ENCODE measurements around the gene NGRN.
"Not testable (repeated sequence)": the region's sequence is repeated elsewhere in the genome, so short reads cannot be mapped to it uniquely, and the experiment has no call there.

Gene NGRN

DNA sequence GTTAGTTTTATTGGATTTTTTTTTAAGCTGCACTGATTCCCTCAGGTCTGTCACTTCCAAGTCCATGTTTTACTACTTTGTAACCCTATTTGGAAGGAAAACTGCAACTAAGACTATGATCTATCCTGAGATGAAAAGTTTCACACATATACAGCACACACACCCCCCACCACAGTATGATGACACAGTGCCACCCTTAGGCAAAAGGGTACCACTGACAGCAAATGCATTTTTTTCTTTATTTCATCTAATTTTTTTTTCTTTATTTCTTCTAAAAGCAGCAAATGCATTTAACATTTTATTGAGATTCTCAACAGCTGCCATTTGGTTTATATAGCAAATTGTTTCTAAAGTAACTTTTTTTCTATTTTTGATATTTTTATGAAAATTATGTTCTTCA is 21.2 kb downstream of the NGRN start:
- DNase-seq: peak; percentile 43 to 61 (median 48)

GRCh38 chr15:90287101-90287500 is 21.6 kb downstream of the NGRN start:
- no peak for DNase-seq

GRCh38 chr15:90287946-90288345 is 22.5 kb downstream of the NGRN start:
- no peak for DNase-seq

DNA sequence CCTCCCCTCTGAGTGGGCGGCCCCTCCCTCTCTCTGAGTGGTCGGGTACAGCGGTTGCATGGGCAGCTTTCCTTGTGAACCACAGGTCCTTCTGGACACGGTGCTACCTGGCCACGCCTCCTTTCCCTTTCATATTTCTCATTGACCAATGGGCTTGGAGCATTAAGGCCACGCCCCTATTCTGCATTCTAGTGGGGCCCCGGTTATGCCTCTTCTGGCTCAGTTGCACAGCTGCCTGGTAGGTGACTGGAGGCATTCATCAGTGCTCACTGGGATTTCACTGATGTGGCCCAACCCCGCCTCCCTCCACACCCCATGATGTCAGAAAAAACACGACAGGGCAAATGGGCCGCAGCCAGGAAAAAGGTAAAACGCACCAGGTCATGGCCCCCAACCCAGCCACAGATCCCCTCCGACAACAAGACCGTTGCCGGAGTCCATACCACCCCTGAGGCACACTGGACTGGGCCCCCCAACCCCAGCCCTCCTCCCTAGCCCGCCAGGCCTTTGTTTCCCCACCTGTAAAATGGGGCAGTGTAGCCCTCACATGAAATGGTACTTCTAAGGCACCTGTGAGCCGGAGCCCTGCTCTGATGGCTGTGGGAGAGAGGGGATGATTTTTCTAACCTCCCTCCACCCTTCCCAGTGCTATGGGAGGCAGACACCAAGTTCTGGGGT is 26.3 kb downstream of the NGRN start:
- peak; percentile 13 to 18 (median 16) for DNase-seq

DNA sequence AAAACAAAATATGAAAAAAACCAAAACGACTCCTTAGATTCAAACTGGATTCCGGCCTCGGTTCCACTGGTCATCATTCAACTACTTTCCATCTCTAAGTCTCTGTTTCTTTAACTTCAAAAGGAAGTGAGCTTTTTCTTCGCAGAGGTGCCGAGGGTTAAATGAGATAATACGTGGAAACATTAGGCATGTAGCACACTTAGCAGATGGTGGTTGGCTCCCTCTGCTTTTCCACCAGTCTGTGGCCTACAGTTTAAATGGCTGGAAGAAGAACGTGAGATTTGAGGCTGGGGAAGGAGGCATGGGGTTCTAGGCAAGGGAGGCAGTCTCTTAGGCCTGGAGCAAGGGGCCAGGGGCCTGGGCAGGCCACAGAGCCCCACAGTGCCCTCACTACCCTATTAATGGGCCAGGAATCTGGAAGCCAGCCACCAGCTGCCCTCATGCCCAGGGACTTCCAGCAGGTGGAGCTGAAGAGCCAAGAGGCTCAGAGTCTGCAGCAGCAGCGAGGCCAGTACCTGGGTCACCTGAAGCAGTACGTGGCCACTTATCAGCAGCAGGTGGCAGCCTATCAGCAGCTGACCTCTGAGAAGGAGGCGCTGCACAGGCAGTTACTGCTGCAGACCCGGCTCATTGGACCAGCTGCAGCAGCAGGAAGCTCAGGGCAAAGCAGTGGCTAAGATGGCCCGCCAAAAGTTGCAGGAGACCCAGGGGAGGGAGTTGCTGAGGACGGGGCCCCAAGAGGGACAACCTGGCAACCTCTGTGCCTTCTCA is 27.8 kb downstream of the NGRN start:
- DNase-seq: peak; percentile 66 to 80 (median 73)

- DNase-seq: no peak
These were observed 28.7 kb downstream of the NGRN start for GRCh38 chr15:90294159-90294558.

DNA sequence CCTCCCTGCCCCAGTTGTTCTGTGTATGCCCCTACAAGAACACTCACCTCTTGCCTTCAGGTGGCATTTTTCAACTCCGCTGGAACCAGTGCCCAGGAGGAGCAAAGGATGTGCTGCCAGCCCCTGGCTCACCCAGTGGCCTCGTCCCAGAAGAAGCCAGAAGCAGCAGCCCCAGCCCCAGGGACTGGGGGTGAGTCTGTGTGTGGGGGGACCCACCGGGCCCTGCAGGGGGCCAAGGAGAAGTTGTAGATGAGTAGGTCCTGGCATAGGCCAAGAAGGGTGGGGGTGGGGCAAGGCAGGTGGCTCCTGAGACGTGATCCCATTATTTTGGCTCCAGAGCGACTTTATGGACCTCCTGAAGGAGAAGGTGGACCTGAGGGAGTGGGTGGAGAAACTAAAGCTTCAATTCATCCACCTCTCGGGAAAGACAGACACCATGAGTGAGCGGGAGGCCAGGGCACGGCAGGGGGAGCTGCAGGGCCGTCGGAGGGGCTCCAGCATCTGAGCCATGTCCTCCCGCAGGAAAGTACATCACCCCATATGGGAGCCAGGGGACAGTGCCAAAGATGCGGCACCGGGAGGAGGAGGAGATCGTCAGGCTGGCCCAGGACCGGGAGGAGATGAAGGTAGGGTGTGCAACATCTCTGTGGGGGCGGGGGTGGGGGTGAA is 29.3 kb downstream of the NGRN start:
- no peak for DNase-seq

GRCh38 chr15:90295270-90295648 is 29.8 kb downstream of the NGRN start:
- no peak for DNase-seq

DNA sequence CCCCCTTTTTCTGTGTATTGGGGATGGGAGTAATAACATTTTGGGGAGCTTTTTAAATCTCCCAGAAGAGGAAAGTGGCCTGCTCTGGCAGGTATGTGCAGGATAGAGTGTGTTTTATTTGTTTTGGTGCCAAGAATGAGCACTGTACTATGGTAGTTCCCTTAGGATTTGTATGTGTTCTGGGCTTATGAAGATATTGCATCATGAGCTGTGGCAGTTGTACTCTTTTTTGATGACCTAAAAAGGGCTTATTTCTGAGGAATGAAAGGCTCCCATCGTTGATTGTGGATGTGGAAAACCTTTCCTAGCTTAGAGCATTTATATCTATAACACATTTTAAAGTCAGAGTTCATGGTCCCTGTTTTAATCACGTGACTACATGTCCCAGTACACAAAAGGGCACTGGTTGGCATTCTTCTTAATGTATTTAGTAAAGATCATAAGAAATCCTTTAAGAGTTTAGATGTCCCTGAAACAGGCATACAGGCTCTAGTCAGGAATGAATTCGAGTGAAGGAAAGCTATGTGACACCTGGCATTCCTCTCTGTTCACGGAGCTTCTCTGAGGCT is 30.9 kb downstream of the NGRN start:
- not testable (repeated sequence) for DNase-seq

DNA sequence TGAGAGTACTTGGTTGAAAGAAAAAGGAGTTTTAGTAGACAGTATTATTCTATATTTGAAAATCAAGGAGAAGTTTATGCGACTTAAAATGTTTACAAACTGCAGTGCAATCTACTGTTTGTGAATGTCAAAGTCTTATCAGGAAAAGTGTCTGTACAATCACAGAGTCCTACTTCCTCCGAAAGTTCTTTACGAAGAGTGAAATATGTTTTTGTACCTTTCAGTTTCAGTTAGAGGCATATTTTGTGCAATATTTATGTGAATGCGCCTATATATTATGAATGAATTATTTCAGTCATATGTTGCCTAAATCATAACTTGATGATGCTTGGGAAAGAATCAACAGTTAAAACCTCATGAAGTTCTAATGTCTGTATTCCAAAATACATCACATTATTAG is 31.5 kb downstream of the NGRN start:
- DNase-seq: peak in 2 of 3 donors; percentile 10 to 13

GRCh38 chr15:90300541-90300940 is 35.1 kb downstream of the NGRN start:
- DNase-seq: no peak

- peak; percentile 65 to 82 (median 75) for DNase-seq
These were observed 35.7 kb downstream of the NGRN start for GRCh38 chr15:90300988-90301706.

DNA sequence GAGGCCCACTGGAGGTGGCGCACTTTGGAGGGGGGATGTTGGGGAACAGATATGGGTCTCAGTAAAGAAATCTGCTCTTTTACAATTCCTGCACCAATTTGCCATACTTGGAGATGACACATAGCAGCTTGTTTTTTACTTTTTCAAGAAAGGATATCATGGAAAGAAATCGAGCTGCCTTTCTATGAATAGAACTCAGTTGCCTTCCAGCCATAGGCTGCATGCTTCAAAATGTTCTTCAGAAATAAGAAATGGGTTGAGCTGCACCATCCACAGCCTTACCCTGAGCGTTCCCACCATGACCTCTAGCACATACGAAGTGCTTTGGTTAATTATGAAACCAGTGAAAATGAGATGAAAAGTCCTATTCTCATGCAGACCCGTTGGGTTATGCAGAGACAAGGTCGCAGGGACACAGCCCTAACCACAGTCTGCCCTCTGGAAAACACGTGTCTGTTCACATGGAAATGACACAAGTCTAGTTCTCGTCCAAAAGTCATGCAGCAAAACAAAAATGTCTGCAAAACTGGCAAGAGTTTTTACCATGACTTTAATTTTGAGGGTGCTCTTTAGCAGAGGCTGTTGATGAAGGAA is 36.3 kb downstream of the NGRN start:
- DNase-seq: no peak

GRCh38 chr15:90305355-90305754 is 39.9 kb downstream of the NGRN start:
- DNase-seq: not testable (repeated sequence)

DNA sequence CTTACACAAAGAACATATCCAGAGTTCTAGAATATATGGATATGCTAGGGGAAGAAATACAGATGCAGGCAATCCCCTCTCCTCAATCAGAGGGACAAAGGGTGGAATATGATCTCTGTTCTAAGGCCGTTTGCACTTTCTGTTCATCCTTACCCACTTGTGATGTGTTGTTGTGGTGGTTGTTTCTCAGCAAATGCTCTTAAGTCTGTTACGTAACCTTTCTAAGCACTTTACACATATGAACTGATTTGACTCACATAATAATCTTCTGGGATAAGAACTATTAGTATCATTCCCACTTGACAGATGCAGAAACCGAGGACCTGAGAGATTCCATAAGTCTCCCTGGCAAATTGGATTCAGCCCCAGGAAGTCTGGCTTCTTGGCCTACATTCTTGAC is 40.5 kb downstream of the NGRN start:
- peak in 1 of 3 donors; percentile 22 for DNase-seq

GRCh38 chr15:90306560-90306959 is 41.1 kb downstream of the NGRN start:
- DNase-seq: peak; percentile 63 to 68 (median 64)

- DNase-seq: no peak
These were observed 42.2 kb downstream of the NGRN start for GRCh38 chr15:90307661-90308060.

DNA sequence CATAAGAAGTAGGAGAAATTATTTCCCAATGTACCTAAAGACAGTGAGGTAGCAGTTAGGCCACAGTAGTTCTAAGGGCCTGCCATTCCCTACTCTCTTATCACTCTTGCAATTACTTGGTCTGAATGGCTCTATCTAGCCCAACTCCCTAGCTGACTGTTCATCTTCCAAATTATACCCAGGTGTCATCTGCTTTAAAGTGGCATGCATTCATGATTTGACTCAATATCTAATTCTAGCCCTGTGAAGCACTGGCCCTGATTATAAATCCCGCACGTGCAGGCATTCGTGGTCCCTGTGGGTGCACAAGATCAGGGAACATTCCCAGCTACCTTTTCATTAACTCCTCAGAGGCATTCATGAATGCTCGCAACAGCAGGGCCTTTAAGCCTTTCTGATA is 43.5 kb downstream of the NGRN start:
- no peak for DNase-seq

DNA sequence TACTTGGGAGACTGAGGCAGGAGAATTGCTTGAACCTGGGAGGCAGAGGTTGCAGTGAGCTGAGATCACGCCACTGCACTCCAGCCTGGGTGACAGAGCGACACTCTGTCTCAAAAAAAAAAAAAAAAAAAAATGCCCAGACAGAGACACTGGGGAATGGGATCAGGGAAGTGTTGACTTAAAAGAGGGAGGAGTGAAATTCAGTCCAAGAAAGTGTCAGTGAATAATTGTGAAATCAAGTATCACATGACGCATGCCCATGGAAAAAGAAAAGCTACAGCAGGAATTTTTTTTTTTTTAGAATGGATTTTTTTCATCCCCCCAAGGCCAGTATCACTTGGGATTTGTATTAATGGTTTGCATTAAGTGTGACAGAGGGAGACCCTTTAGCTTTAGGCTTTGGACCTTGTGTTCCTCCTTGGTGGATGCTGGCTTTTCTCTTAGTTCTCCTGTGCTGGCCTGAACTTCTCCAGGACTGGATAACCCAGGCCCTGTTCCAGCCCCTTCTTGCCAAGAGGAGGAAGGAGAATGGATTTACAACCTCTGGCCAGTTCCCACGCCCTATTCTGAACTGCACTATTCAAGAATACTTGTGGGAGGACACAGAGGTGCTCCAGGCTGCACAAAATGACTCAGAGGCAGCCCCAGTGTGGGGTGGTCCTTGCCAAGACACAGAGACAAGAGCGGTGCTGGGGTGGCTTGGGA is 50.0 kb downstream of the NGRN start:
- peak; percentile 35 to 45 (median 43) for DNase-seq

DNA sequence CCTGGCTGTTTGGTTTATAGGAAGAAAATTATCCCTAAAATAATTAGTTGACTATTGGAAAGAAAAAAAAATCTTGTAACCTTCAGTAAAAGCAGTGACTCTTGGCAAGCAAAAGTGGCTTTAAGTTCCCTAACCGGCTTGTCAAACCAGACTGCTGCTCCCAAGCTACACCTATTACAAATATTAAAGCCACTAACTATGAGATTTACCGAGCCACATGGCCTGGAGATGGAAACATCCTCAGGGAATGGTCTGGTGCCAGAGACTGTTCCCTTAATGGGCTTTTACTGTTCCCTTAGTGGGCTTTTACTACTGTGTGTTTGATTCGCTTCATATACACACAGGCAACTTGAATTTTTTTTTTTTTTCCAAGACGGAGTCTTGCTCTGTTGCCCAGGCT is 50.7 kb downstream of the NGRN start:
- no peak for DNase-seq

DNA sequence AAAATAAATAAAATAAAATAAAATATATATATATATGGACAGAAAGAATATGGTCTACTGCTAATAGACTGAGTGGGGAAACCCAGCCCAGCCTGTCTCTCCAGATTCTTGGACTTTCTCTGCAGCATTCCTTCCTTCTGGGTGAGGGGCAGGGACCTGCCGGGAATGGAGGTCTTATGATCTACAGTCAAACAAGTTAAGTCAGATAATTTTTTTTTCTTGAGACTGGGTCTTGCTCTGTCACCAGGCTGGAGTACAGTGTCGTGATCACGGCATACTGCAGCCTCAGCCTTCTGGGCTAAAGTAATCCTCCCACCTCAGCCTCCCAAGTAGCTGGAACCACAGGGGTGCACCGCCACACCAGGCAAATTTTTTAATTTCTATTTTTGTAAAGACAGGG is 53.1 kb downstream of the NGRN start:
- no peak for DNase-seq

Measured in suppressor macrophage treated with lipopolysaccharide for 1 hour (primary cell).